ENCODE data around the gene MRPL39. TPM values are rescaled to one million over a fixed set of nuclear protein-coding genes. Genes with fewer than 3 reads are reported as not detected.

MRPL39 gene
- total and polyA plus RNA-seq, 9 of the 15 experiments (the other 6 are each of a cell fraction or from before 2014, with no cell fraction given) = 65.4 to 247 (median 105) TPM

DNA sequence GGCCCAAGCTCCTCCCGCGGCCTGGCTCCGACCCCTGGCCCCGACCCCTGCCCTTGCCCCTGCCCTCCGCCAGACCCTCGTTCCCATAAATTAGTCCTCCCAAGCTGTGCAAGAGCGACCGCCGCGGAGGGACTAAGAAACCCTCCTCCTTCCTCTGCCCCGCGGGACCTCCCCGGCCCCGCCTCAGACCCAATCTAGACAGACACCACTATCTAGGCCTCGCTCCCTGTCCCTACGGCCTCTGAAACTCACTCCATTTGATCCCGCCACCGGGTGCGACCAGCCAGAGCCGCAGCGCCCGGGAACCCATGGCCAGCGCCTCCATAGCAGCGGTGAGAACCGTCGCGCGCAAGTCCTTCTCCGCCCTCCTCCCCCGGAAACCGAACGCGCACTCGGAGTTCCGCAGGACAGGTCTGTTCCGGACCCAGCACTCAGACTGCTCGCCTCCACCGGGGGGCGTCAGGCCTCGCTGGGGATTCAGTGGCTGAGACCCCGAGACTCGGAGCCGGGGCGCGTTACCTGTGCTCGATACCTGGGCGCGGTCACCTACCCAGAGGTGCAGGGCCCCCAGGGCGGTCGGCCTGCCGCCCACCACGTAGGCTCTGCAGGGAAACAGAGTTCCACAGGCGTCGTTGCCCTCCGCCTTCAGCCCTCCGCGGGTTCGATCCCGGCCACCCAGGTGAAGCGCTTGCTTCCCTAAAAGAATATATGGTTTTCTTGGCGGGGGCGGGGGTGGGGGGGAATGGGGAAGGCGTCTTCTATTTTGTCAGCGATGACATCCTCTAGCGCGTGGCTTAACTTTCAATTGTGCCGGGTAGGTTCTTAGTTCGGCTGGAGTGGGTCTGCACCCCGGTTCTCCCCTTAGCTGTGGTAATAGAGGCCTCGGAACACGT lies at the start of gene MRPL39 (continued):
- no peak for TF ChIP-seq TFAM (CRISPR knock-in tag; conservative IDR thresholded peaks at IDR 0.05)
- peak; percentile 93 for TF ChIP-seq GABPB1 (CRISPR knock-in tag; IDR thresholded peaks at IDR 0.05)
- TF ChIP-seq ZKSCAN8 (CRISPR knock-in tag; IDR thresholded peaks at IDR 0.05) = no peak
- TF ChIP-seq ZNF766 (CRISPR knock-in tag; conservative IDR thresholded peaks at IDR 0.05) = peak; percentile 21; the same call in 1 of the 2 replicates
- TF ChIP-seq, protein P1, sequence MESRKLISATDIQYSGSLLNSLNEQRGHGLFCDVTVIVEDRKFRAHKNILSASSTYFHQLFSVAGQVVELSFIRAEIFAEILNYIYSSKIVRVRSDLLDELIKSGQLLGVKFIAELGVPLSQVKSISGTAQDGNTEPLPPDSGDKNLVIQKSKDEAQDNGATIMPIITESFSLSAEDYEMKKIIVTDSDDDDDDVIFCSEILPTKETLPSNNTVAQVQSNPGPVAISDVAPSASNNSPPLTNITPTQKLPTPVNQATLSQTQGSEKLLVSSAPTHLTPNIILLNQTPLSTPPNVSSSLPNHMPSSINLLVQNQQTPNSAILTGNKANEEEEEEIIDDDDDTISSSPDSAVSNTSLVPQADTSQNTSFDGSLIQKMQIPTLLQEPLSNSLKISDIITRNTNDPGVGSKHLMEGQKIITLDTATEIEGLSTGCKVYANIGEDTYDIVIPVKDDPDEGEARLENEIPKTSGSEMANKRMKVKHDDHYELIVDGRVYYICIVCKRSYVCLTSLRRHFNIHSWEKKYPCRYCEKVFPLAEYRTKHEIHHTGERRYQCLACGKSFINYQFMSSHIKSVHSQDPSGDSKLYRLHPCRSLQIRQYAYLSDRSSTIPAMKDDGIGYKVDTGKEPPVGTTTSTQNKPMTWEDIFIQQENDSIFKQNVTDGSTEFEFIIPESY (CRISPR knock-in tag; IDR thresholded peaks at IDR 0.05) = no peak
- no peak for TF ChIP-seq FOXJ3 (CRISPR knock-in tag; IDR thresholded peaks at IDR 0.05)
- TF ChIP-seq, protein P2, sequence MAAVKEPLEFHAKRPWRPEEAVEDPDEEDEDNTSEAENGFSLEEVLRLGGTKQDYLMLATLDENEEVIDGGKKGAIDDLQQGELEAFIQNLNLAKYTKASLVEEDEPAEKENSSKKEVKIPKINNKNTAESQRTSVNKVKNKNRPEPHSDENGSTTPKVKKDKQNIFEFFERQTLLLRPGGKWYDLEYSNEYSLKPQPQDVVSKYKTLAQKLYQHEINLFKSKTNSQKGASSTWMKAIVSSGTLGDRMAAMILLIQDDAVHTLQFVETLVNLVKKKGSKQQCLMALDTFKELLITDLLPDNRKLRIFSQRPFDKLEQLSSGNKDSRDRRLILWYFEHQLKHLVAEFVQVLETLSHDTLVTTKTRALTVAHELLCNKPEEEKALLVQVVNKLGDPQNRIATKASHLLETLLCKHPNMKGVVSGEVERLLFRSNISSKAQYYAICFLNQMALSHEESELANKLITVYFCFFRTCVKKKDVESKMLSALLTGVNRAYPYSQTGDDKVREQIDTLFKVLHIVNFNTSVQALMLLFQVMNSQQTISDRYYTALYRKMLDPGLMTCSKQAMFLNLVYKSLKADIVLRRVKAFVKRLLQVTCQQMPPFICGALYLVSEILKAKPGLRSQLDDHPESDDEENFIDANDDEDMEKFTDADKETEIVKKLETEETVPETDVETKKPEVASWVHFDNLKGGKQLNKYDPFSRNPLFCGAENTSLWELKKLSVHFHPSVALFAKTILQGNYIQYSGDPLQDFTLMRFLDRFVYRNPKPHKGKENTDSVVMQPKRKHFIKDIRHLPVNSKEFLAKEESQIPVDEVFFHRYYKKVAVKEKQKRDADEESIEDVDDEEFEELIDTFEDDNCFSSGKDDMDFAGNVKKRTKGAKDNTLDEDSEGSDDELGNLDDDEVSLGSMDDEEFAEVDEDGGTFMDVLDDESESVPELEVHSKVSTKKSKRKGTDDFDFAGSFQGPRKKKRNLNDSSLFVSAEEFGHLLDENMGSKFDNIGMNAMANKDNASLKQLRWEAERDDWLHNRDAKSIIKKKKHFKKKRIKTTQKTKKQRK (IDR thresholded peaks at IDR 0.05; ENCODE audit: borderline replicate concordance, low read depth, low read length) = no peak
- no peak; the same call in 1 of the 2 replicates for TF ChIP-seq RBM14 (IDR thresholded peaks at IDR 0.05; ENCODE audit: borderline replicate concordance, insufficient read depth, low read depth, low read length)
- TF ChIP-seq, protein P3, sequence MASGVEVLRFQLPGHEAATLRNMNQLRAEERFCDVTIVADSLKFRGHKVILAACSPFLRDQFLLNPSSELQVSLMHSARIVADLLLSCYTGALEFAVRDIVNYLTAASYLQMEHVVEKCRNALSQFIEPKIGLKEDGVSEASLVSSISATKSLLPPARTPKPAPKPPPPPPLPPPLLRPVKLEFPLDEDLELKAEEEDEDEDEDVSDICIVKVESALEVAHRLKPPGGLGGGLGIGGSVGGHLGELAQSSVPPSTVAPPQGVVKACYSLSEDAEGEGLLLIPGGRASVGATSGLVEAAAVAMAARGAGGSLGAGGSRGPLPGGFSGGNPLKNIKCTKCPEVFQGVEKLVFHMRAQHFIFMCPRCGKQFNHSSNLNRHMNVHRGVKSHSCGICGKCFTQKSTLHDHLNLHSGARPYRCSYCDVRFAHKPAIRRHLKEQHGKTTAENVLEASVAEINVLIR (CRISPR knock-in tag; IDR thresholded peaks at IDR 0.05) = no peak; the same call in 1 of the 2 replicates
- TF ChIP-seq CBFA2T3 (IDR thresholded peaks at IDR 0.05) = no peak
- TF ChIP-seq ZNF224 (CRISPR knock-in tag; IDR thresholded peaks at IDR 0.05) = no peak
- TF ChIP-seq FUS (optimal IDR thresholded peaks at IDR 0.05; ENCODE audit: low read depth, low read length) = no peak
- no peak for TF ChIP-seq RFX1 (IDR thresholded peaks at IDR 0.05)
- peak; percentile 70 for TF ChIP-seq ATF7 (IDR thresholded peaks at IDR 0.05)
- TF ChIP-seq CHD2 (IDR thresholded peaks at IDR 0.05; ENCODE audit: low read depth, low read length) = 0 out of 2 replicates have a peak, but pooled peaks have one; percentile 10
- peak; percentile 91 for TF ChIP-seq ZNF24 (IDR thresholded peaks at IDR 0.05)
- no peak for TF ChIP-seq HDAC6 (IDR thresholded peaks at IDR 0.05; ENCODE audit: low read depth, low read length)
- no peak for TF ChIP-seq POU5F1 (IDR thresholded peaks at IDR 0.05; ENCODE audit: borderline replicate concordance, low read depth, low read length, partially characterized antibody)
- no peak for TF ChIP-seq ZNF212 (CRISPR knock-in tag; IDR thresholded peaks at IDR 0.05)
- peak; percentile 45 to 49; a peak in 3 of 4 replicates for TF ChIP-seq SIX5 (IDR thresholded peaks at IDR 0.05; ENCODE audit: borderline replicate concordance in 1 of 2, insufficient read depth in 1 of 2, low read depth in 1 of 2, low read length in 2 of 2)
- TF ChIP-seq, protein P4, sequence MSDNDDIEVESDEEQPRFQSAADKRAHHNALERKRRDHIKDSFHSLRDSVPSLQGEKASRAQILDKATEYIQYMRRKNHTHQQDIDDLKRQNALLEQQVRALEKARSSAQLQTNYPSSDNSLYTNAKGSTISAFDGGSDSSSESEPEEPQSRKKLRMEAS (CRISPR knock-in tag; IDR thresholded peaks at IDR 0.05) = peak; percentile 57
- TF ChIP-seq TEAD2 (tag; IDR thresholded peaks at IDR 0.05) = no peak
